ENCODE data around the gene SLC1A1.

SLC1A1 gene

GRCh38 chr9:4558371-4558998, 68.2 kb downstream of the SLC1A1 start:
- Histone ChIP-seq H3K4me3 (ENCODE audit: low read depth, low read length) (no peak overlapping the region), H2AK5ac (ENCODE audit: low read length) (no peak overlapping the region), H3K4me2 (ENCODE audit: low read length) (no peak overlapping the region), H2BK12ac (ENCODE audit: low read length) (no peak overlapping the region), H3K9ac (ENCODE audit: low read length) (no peak overlapping the region), H3K23ac (ENCODE audit: low read length) (no peak overlapping the region), H2BK5ac (ENCODE audit: low read depth, low read length, poor library complexity) (no peak overlapping the region), H3K79me1 (ENCODE audit: low read length) (no peaks in the 10 kb centered on the region), H3K14ac (ENCODE audit: low read length) (no peak overlapping the region), H3K36me3 (ENCODE audit: control insufficient read depth in 1 of 2, insufficient read depth in 2 of 2, low read length in 2 of 2) (no peaks in the 10 kb centered on the region), H3K27me3 (ENCODE audit: insufficient read depth, low read length) (no peaks in the 10 kb centered on the region), H3K4me1 (ENCODE audit: control insufficient read depth in 1 of 2, insufficient read depth in 2 of 2, low read length in 2 of 2) (no peaks in the 10 kb centered on the region), H4K12ac (ENCODE audit: low read depth, low read length) (no peak overlapping the region), H3K27ac (ENCODE audit: low read depth, low read length) (no peak overlapping the region), H4K8ac (ENCODE audit: low read depth, low read length) (no peak overlapping the region), H3K18ac (ENCODE audit: low read length) (no peak overlapping the region), H3K79me2 (ENCODE audit: control insufficient read depth, insufficient read depth, low read length, poor library complexity) (no peaks in the 10 kb centered on the region), H3K4ac (ENCODE audit: low read depth, low read length) (no peak overlapping the region), H2BK120ac (ENCODE audit: insufficient read depth, low read length, poor library complexity) (no peak overlapping the region), H2AFZ (ENCODE audit: insufficient read depth, low read length, poor library complexity) (no peak overlapping the region), H4K91ac (ENCODE audit: low read depth, low read length) (no peak overlapping the region), H3K9me3 (ENCODE audit: insufficient read depth, low read depth, low read length) (no peaks in the 10 kb centered on the region)
- 100% methylated on average over 2 of the region's 5 CpGs for WGBS (ENCODE audit: extremely low coverage, insufficient coverage, insufficient read length)
- no peak for DNase-seq

- Histone ChIP-seq H2AK5ac (ENCODE audit: low read length) (no peak overlapping the region), H4K91ac (ENCODE audit: low read depth, low read length) (no peak overlapping the region), H3K4me3 (ENCODE audit: low read depth, low read length) (no peak overlapping the region), H2BK12ac (ENCODE audit: low read length) (no peak overlapping the region), H3K9me3 (ENCODE audit: insufficient read depth, low read depth, low read length) (peaks cover 2% of the 10 kb centered on the region), H3K27me3 (ENCODE audit: insufficient read depth, low read length) (no peaks in the 10 kb centered on the region), H2BK120ac (ENCODE audit: insufficient read depth, low read length, poor library complexity) (no peak overlapping the region), H4K8ac (ENCODE audit: low read depth, low read length) (no peak overlapping the region), H3K79me1 (ENCODE audit: low read length) (no peaks in the 10 kb centered on the region), H3K4ac (ENCODE audit: low read depth, low read length) (no peak overlapping the region), H4K12ac (ENCODE audit: low read depth, low read length) (no peak overlapping the region), H3K18ac (ENCODE audit: low read length) (no peak overlapping the region), H3K4me1 (ENCODE audit: control insufficient read depth in 1 of 2, insufficient read depth in 2 of 2, low read length in 2 of 2) (no peaks in the 10 kb centered on the region), H3K23ac (ENCODE audit: low read length) (no peak overlapping the region), H2BK5ac (ENCODE audit: low read depth, low read length, poor library complexity) (no peak overlapping the region), H3K4me2 (ENCODE audit: low read length) (no peak overlapping the region), H3K14ac (ENCODE audit: low read length) (no peak overlapping the region), H3K9ac (ENCODE audit: low read length) (no peak overlapping the region), H2AFZ (ENCODE audit: insufficient read depth, low read length, poor library complexity) (no peak overlapping the region), H3K79me2 (ENCODE audit: control insufficient read depth, insufficient read depth, low read length, poor library complexity) (no peaks in the 10 kb centered on the region), H3K36me3 (ENCODE audit: control insufficient read depth in 1 of 2, insufficient read depth in 2 of 2, low read length in 2 of 2) (no peaks in the 10 kb centered on the region), H3K27ac (ENCODE audit: low read depth, low read length) (no peak overlapping the region)
- DNase-seq, result no peak
- WGBS (ENCODE audit: extremely low coverage, insufficient coverage, insufficient read length), result no CpG with 5 or more reads among the region's 8 CpGs
Observed at GRCh38 chr9:4559261-4560182, 69.3 kb downstream of the SLC1A1 start.

GRCh38 chr9:4563105-4563504, 72.8 kb downstream of the SLC1A1 start:
- DNase-seq, result no peak

GRCh38 chr9:4566806-4567205, 76.5 kb downstream of the SLC1A1 start:
- no peak overlapping the region for H4K8ac ChIP-seq (ENCODE audit: low read depth, low read length)
- H3K4ac ChIP-seq (ENCODE audit: low read depth, low read length), result no peak overlapping the region
- no peaks in the 10 kb centered on the region for H3K79me2 ChIP-seq (ENCODE audit: control insufficient read depth, insufficient read depth, low read length, poor library complexity)
- H3K23ac ChIP-seq (ENCODE audit: low read length), result no peak overlapping the region
- H4K91ac ChIP-seq (ENCODE audit: low read depth, low read length), result no peak overlapping the region
- H3K27ac ChIP-seq (ENCODE audit: low read depth, low read length), result no peak overlapping the region
- no peaks in the 10 kb centered on the region for H3K27me3 ChIP-seq (ENCODE audit: insufficient read depth, low read length)
- no peaks in the 10 kb centered on the region for H3K36me3 ChIP-seq (ENCODE audit: control insufficient read depth in 1 of 2, insufficient read depth in 2 of 2, low read length in 2 of 2)
- no peak overlapping the region for H3K14ac ChIP-seq (ENCODE audit: low read length)
- no peak overlapping the region for H3K18ac ChIP-seq (ENCODE audit: low read length)
- no peak for DNase-seq
- no peak overlapping the region for H2BK12ac ChIP-seq (ENCODE audit: low read length)
- H2AFZ ChIP-seq (ENCODE audit: insufficient read depth, low read length, poor library complexity), result no peak overlapping the region
- no peak overlapping the region for H2BK5ac ChIP-seq (ENCODE audit: low read depth, low read length, poor library complexity)
- H3K79me1 ChIP-seq (ENCODE audit: low read length), result no peaks in the 10 kb centered on the region
- H3K4me2 ChIP-seq (ENCODE audit: low read length), result no peak overlapping the region
- peaks cover 2% of the 10 kb centered on the region for H3K9me3 ChIP-seq (ENCODE audit: insufficient read depth, low read depth, low read length)
- H3K4me3 ChIP-seq (ENCODE audit: low read depth, low read length), result no peak overlapping the region
- H3K9ac ChIP-seq (ENCODE audit: low read length), result no peak overlapping the region
- no peak overlapping the region for H2BK120ac ChIP-seq (ENCODE audit: insufficient read depth, low read length, poor library complexity)
- no peak overlapping the region for H2AK5ac ChIP-seq (ENCODE audit: low read length)
- whole genome bisulfite sequencing (ENCODE audit: extremely low coverage, insufficient coverage, insufficient read length), result no CpG with 5 or more reads among the region's 2 CpGs
- H4K12ac ChIP-seq (ENCODE audit: low read depth, low read length), result no peak overlapping the region
- no peaks in the 10 kb centered on the region for H3K4me1 ChIP-seq (ENCODE audit: control insufficient read depth in 1 of 2, insufficient read depth in 2 of 2, low read length in 2 of 2)

More at GRCh38 chr9:4563105-4563504, 72.8 kb downstream of the SLC1A1 start:
- no peak overlapping the region for H3K4ac ChIP-seq (ENCODE audit: low read depth, low read length)
- no peaks in the 10 kb centered on the region for H3K36me3 ChIP-seq (ENCODE audit: control insufficient read depth in 1 of 2, insufficient read depth in 2 of 2, low read length in 2 of 2)
- no peak overlapping the region for H2AFZ ChIP-seq (ENCODE audit: insufficient read depth, low read length, poor library complexity)
- no peak overlapping the region for H2BK120ac ChIP-seq (ENCODE audit: insufficient read depth, low read length, poor library complexity)
- no peak overlapping the region for H2AK5ac ChIP-seq (ENCODE audit: low read length)
- no peak overlapping the region for H4K12ac ChIP-seq (ENCODE audit: low read depth, low read length)
- peaks cover 2% of the 10 kb centered on the region for H3K9me3 ChIP-seq (ENCODE audit: insufficient read depth, low read depth, low read length)
- H3K79me2 ChIP-seq (ENCODE audit: control insufficient read depth, insufficient read depth, low read length, poor library complexity), result no peaks in the 10 kb centered on the region
- no CpG with 5 or more reads among the region's 2 CpGs for WGBS (ENCODE audit: extremely low coverage, insufficient coverage, insufficient read length)
- no peaks in the 10 kb centered on the region for H3K79me1 ChIP-seq (ENCODE audit: low read length)
- no peak overlapping the region for H4K8ac ChIP-seq (ENCODE audit: low read depth, low read length)
- no peak overlapping the region for H3K14ac ChIP-seq (ENCODE audit: low read length)
- H3K4me3 ChIP-seq (ENCODE audit: low read depth, low read length), result no peak overlapping the region
- H3K4me1 ChIP-seq (ENCODE audit: control insufficient read depth in 1 of 2, insufficient read depth in 2 of 2, low read length in 2 of 2), result no peaks in the 10 kb centered on the region
- H3K4me2 ChIP-seq (ENCODE audit: low read length), result no peak overlapping the region
- no peak overlapping the region for H3K18ac ChIP-seq (ENCODE audit: low read length)
- H2BK12ac ChIP-seq (ENCODE audit: low read length), result no peak overlapping the region
- no peak overlapping the region for H3K23ac ChIP-seq (ENCODE audit: low read length)
- no peak overlapping the region for H4K91ac ChIP-seq (ENCODE audit: low read depth, low read length)
- H3K27ac ChIP-seq (ENCODE audit: low read depth, low read length), result no peak overlapping the region
- H3K9ac ChIP-seq (ENCODE audit: low read length), result no peak overlapping the region
- no peak overlapping the region for H2BK5ac ChIP-seq (ENCODE audit: low read depth, low read length, poor library complexity)
- H3K27me3 ChIP-seq (ENCODE audit: insufficient read depth, low read length), result no peaks in the 10 kb centered on the region
